ENCODE results near the gene TMEM217. TPM values are rescaled to one million over a fixed set of nuclear protein-coding genes. Genes with fewer than 3 reads are reported as not detected.

The TMEM217 gene
- total and polyA plus RNA-seq, 8 donors: 2.1 to 5.3 (median 2.5) TPM

- TF ChIP-seq, protein P1, sequence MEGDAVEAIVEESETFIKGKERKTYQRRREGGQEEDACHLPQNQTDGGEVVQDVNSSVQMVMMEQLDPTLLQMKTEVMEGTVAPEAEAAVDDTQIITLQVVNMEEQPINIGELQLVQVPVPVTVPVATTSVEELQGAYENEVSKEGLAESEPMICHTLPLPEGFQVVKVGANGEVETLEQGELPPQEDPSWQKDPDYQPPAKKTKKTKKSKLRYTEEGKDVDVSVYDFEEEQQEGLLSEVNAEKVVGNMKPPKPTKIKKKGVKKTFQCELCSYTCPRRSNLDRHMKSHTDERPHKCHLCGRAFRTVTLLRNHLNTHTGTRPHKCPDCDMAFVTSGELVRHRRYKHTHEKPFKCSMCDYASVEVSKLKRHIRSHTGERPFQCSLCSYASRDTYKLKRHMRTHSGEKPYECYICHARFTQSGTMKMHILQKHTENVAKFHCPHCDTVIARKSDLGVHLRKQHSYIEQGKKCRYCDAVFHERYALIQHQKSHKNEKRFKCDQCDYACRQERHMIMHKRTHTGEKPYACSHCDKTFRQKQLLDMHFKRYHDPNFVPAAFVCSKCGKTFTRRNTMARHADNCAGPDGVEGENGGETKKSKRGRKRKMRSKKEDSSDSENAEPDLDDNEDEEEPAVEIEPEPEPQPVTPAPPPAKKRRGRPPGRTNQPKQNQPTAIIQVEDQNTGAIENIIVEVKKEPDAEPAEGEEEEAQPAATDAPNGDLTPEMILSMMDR (IDR thresholded peaks at IDR 0.05): no peak
- Histone ChIP-seq H3K36me3 (no peaks in the 10 kb centered on the region), H3K4me1 (peaks cover 16 to 52% of the 10 kb centered on the region in 2 donors), H3K4me3 (no peak overlapping the region), H3K27me3 (no peaks in the 10 kb centered on the region), H3K27ac (peak overlapping the region; percentile 68 to 86), H3K9me3 (no peaks in the 10 kb centered on the region)
- no peak for DNase-seq
- intact Hi-C loops (cut with DNase I): no loop called here
- ATAC-seq: no peak
Observed at GRCh38 chr6:37241775-37242428, 16.0 kb downstream of the TMEM217 start.

DNA sequence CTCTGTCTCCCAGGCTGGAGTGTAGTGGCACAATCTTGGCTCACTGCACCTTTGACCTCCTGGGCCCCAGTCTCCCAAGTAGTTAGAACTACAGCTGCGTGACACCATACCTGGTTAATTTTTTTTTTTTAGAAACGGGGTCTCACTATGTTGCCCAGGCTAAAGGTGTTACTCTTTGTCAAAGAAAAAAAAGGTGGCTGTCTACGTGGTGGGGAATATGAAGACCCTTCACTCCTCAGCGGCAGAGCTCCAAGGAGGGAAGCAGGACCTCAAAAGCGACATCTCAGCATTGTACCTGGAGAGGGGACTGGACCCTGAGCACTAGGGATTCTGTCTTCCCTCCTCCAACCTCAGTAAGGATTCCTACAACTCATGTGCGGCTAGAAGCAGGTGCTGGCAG is 16.8 kb downstream of the TMEM217 start:
- no peak overlapping the region for H3K4me3 ChIP-seq
- no peaks in the 10 kb centered on the region for H3K27me3 ChIP-seq
- ATAC-seq (no peak), DNase-seq (no peak)
- H3K27ac ChIP-seq: no peak overlapping the region
- peaks cover 16 to 52% of the 10 kb centered on the region in 2 donors for H3K4me1 ChIP-seq
- no peaks in the 10 kb centered on the region for H3K9me3 ChIP-seq
- TF ChIP-seq, protein P1 (IDR thresholded peaks at IDR 0.05): no peak
- intact Hi-C loops (cut with DNase I): no loop called here
- H3K36me3 ChIP-seq: no peaks in the 10 kb centered on the region

DNA sequence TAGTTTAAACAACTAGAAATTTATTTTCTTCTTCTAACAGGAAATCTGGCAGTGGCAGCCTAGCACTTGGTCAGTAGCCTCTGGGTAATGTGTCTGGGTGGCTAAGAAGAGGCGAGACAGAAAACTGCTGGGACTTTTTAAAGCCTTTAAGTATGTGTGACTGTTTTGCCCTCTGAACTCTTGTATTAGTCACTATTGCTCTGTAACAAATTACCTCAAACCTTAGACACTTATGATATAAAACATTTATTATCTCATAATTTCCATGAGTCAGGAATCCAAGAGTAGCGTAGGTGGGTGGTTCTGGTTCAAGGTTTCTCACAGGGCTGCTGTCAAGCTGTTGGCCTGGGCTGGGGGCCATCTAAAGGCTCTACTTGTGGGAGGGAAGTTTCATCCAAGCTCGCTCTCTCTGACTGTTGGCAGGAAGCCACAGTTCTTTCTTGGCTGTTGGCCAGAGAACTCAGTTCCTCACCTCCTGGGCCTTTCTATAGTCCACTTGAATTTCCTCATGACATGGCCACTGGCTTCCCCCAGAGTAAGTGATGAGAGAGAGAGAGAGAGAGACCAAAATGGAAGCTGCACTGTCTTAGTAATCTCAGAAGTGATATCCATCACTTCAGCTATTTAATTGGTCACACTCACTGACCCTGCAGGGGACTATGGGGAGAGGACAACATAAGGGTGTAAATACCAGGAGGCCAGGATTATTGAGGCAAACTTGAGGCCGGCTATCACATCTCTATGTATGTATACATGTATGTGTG is 17.8 kb downstream of the TMEM217 start:
- intact Hi-C loops (cut with DNase I): no loop called here
- Histone ChIP-seq H3K4me3 (no peak overlapping the region), H3K27me3 (no peaks in the 10 kb centered on the region), H3K9me3 (no peaks in the 10 kb centered on the region), H3K27ac (peak overlapping the region; percentile 71 to 72), H3K4me1 (peaks cover 14 to 47% of the 10 kb centered on the region in 2 donors), H3K36me3 (no peaks in the 10 kb centered on the region)
- TF ChIP-seq, protein P1 (IDR thresholded peaks at IDR 0.05): no peak
- peak; percentile 53 for ATAC-seq
- peak; percentile 70 to 93 (median 88) for DNase-seq

DNA sequence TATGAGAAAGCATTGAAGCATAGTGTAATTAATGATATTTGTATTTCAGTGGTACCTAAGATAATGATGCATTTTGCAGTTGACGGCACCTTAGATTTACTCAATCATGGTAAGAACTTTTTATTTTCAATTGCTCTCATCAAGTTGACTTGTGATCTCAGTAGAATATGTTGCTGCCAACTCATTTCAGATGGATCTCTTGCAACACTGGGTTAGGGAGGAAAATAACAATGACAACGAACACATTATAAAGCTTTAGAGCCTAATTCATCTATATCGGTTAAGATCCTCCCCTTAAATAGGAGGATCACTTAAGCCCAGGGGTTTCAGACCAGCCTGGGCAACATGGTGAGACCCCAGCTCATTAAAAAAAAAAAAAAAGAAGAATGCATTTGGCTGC is 18.4 kb downstream of the TMEM217 start:
- H3K4me1 ChIP-seq: peaks cover 12 to 41% of the 10 kb centered on the region in 2 donors
- TF ChIP-seq, protein P1 (IDR thresholded peaks at IDR 0.05): no peak
- no peaks in the 10 kb centered on the region for H3K27me3 ChIP-seq
- intact Hi-C loops (cut with DNase I): no loop called here
- no peaks in the 10 kb centered on the region for H3K36me3 ChIP-seq
- no peak overlapping the region for H3K4me3 ChIP-seq
- DNase-seq (peak in 1 of 4 donors; percentile 56), ATAC-seq (no peak)
- H3K9me3 ChIP-seq: no peaks in the 10 kb centered on the region
- peak overlapping the region; percentile 71 to 72 for H3K27ac ChIP-seq

DNA sequence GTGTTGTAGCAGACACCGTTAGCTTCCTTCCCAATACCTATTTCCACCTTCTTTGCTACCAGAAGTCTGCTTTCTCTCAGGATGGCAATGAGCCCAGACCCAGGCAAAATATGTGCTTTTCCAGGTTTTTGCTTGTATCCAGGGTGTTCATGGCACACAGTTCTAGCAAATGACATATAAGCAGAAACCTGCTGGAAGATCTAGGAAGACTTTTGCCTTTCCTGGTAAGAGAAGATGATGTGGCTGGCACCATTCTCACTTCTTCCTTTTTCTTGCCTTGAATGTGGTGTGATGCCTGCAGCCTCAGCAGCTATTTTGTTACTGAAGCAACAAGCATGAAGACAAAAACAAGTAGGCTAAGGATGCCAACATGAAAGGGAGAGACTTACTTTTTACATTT is 19.6 kb downstream of the TMEM217 start:
- TF ChIP-seq, protein P1 (IDR thresholded peaks at IDR 0.05): no peak
- H3K27me3 ChIP-seq: no peaks in the 10 kb centered on the region
- ATAC-seq (no peak), DNase-seq (no peak)
- H3K4me1 ChIP-seq: peaks cover 4 to 31% of the 10 kb centered on the region in 2 donors
- H3K4me3 ChIP-seq: no peak overlapping the region
- intact Hi-C loops (cut with DNase I): no loop called here
- H3K27ac ChIP-seq: no peak overlapping the region
- H3K36me3 ChIP-seq: no peaks in the 10 kb centered on the region
- no peaks in the 10 kb centered on the region for H3K9me3 ChIP-seq
